Measurements from ENCODE around the gene NMNAT3. TPM values are rescaled to one million over a fixed set of nuclear protein-coding genes. Genes with fewer than 3 reads are reported as not detected.

The NMNAT3 gene
- total RNA-seq, 2 donors from 2014 or later = 2.7 to 7.3 TPM

Other genes starting within 250 kb of the NMNAT3 start
- gene RBP2, start 201.5 kb downstream of the NMNAT3 start, total RNA-seq = not detected
- gene RBP1, start 138.2 kb downstream of the NMNAT3 start, total RNA-seq = not detected